HG02610 (cell line): ENCODE results near the gene NAA35.
"Not testable (repeated sequence)": the region's sequence is repeated elsewhere in the genome, so short reads cannot be mapped to it uniquely, and the experiment has no call there.

Experiments used
- ATAC-seq: cut with Tn5 transposase; IDR thresholded peaks from one replicate; pipeline ENCODE4 v1.9.1; 2021; ENCODE audit warnings: mild to moderate bottlenecking, moderate library complexity; ENCODE audit not compliant: unreplicated experiment

The NAA35 gene

DNA sequence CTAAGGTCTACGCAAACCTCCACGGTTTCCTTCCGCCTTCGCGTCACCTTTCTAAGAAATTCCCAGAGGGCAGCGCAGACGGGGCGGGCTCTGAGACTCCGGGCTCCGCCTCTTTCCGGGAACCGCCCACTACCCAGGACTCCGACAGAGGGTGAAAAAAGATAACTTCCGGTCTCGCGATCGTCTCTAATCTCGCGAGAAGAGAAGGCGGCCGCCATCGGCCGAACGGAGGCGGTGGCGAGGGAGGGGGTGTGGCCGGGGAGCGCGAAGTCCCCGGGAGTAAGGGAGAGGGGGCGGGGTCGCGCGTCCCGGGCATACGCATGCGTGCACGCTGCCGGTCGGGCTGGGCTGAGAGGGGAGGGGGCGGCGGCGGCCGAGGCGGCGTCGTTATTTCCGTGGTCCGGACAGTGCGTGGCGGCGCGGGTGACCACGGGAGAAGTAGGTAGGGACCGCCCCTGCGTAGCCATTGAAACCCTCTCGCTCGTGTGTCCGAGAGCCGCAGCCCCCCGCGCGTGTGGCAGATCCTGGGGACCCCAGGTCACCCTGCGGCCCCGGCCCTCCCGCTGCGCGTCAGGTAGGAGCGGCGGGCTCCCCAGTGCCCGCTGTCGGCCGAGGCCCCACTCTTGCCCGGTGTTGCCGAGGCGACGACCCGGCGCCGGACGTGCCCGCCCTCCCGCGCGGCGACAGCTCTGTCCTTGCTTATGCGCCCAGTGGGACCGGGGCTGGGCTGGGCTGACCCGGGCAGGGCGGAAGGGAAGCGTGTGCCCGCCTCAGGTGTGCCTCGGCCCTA is at the start of gene NAA35:
NAA35 (plus strand) TSS at position 315 of the 790 bp plus-strand sequence. CDS start 1,014 bp downstream, outside the sequence.
- ATAC-seq: peak; percentile 86

GRCh38 chr9:85892401-85892800 is 48.5 kb upstream of the NAA35 start:
- ATAC-seq: no peak

- ATAC-seq: no peak
Observed at GRCh38 chr9:85895685-85896084, 45.3 kb upstream of the NAA35 start.

- ATAC-seq: no peak
Observed at GRCh38 chr9:85897848-85898247, 43.1 kb upstream of the NAA35 start.

DNA sequence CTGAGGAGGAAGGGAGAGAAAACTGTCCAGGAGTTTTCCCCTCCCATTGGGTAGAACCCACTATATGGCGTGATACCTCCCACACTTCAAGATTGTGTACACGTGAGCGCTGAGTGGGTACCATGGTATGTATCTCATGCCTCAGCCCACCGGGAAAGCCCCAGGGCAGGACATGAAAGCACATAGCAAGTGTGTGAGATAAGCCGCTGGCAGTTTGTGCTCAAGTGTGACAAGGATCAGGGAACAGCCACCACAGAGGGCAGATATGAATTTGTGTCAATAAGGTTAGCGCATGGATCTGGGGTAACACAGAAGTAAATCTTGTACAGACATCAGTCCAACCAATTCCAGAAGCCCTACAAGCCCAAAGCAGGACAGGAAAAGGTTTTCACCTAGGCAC is 42.6 kb upstream of the NAA35 start:
- ATAC-seq: no peak

DNA sequence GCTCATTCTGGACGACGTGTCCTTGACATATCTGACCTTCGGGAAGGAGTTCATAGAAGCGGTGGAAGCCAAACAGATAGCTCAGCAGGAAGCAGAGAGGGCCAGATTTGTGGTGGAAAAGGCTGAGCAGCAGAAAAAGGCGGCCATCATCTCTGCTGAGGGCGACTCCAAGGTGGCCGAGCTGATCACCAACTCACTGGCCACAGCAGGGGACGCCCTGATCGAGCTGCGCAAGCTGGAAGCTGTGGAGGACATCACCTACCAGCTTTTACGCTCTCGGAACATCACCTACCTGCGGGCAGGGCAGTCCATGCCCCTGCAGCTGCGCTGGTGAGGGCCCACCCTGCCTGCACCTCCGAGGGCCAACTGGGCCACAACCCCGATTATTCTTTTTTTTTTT is 41.6 kb upstream of the NAA35 start:
- ATAC-seq: no peak

DNA sequence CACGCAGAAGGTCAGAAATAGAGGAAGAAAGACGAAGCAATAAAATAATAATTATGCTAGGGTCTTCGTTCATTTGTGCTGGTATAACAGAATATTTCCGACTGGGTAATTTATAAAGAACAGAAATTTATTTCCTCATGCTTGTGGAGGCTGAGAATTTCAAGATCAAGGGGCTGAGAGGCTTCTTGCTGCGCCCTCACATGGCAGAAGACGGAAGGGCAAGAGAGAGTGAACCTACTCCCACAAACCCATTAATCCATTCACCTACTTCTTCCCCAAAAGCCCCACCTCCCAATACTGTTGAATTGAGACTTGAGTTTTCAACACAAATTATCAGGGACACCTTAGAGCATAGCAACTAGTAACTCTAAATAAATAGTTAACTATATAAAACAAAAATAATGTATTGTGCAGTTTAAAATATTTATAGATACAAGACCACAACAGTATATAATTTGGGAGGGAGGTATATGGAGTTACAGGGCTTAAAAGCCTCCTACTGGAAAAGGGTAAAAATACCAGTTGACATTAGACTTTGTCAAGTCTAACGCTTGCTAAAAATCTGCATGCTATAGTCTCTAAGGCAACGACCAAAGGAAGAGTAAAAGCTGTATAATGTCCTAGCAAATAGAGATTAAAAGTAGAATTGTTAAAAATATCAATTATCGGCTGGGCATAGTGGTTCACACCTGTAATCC is 40.3 kb upstream of the NAA35 start:
- ATAC-seq: no peak

- no peak for ATAC-seq
Observed at GRCh38 chr9:85904975-85905374, 36.0 kb upstream of the NAA35 start.

- no peak for ATAC-seq
Observed at GRCh38 chr9:85905957-85906356, 35.0 kb upstream of the NAA35 start.

DNA sequence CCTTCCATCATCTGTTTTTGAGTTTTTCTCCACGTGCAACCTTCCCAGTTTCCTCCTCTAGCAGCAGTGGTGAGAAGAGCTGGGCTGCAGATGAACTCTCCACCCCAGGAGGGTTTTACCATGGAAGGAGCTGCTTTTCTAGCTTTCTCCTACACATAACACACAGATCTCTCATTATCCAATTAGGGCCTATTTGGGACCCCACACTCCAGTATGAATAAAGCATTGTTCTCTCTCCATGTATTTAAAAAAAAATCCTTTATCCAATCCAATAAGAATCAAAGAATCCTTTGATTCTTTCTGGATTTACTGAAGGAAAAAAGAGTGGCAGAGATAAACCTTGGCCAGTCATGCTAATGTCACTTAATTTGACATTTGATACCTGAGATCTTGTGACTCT is 31.6 kb upstream of the NAA35 start:
- no peak for ATAC-seq

- no peak for ATAC-seq
Observed at GRCh38 chr9:85914108-85914507, 26.8 kb upstream of the NAA35 start.

- ATAC-seq: no peak
Observed at GRCh38 chr9:85917756-85918155, 23.2 kb upstream of the NAA35 start.

GRCh38 chr9:85925493-85925892 is 15.5 kb upstream of the NAA35 start:
- ATAC-seq: no peak

DNA sequence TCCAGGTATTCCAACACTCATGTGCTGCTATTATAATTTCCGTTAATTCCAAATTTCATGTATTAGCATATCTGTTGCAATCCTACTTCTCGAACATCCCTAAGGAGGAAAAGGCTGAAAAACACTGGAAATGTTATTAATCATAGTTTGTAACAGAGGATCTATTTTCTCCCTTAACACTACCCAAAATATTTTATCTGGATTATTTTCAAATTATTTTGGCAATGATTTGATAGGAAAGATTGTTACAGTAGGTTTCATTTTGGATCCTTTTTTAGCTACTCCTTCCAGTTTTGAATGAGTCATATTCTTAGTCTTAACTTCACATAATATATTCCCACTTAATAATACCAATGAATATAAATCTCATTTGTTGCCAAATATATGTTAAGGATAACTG is 13.9 kb upstream of the NAA35 start:
- no peak for ATAC-seq

DNA sequence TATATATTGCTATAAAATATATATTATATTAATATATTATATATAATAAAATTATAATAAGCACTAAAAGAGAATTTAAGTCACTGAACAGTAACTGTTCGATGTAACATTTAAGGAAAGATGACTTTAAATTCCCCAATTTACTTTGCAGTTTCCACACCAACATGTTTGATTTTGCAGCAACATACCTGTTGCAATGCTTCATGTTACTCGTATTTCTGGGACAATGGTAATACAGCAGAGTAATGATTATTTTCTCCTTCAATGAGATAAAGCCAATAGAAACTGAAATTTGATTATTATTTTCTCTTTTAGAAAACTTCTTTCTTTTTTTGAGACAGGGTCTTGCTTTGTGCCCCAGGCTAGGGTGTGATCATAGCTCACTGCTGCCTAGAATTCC is 9.5 kb upstream of the NAA35 start:
- ATAC-seq: no peak

DNA sequence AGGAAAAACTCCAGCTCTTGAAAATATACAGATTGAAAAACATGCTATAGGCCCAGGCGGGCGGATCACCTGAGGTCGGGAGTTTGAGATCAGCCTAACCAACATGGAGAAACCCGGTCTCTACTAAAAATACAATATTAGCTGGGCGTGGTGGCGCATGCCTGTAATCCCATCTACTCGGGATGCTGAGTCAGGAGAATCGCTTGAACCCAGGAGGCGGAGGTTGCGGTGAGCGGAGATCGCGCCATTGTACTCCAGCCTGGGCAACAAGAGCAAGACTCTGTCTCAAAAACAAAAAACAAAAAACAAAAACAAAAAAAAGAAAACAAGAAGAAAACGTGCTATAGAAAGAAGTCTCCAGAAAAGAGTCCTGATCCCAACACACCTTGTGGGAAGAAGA is 5.0 kb upstream of the NAA35 start:
- ATAC-seq: not testable (repeated sequence)

GRCh38 chr9:85940275-85940831 is 593 bp upstream of the NAA35 start:
- no peak for ATAC-seq

- no peak for ATAC-seq
Observed at GRCh38 chr9:85941622-85941940, 635 bp downstream of the NAA35 start.

DNA sequence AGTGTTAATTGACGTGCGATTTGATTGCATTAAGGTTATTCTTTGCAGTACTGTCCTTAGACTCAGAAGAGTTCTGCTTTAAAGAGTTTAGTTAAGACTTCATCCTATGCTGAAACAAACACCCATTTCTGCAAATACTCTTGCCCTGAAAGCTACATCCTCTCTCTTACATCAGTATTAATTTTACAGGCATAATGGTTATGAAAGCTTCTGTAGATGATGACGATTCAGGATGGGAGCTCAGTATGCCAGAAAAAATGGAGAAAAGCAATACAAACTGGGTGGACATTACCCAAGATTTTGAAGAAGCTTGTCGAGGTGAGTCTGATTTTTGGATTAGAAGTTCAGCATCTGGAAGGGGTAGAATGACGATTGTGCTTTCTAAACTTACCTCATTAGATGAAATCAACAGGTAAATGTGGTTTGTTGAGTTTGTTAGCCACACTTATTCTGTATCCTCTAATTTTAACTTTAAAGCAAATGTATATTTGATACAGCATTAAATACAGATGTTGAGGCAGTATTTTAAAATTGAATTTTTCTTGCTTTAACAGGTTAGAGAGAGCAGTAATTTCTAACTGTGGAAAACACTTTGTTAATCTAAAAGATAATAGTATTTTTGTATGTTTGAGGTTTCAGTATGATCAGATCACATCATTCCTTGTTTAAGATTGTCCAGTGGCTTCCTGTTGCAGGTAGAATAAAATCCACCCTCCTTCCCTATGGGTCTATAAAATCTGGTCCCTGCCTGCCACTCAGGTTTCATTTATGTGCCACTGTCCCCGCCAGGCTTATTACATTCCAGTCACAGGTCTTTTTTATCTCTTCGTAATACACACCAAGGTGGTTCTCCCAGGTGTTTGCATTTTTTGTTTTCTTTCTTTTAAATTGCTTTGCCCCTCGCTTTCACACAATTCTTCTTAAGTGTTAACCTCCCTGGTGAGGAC is 1.3 kb downstream of the NAA35 start:
- ATAC-seq: no peak

GRCh38 chr9:85942913-85943709 is 2.2 kb downstream of the NAA35 start:
- no peak for ATAC-seq
